Hippocampal formation (tissue), 2 donors: ENCODE data around the gene PCYT1A.
"Not testable (repeated sequence)": the region's sequence is repeated elsewhere in the genome, so short reads cannot be mapped to it uniquely, and the experiment has no call there.

Experiments
- DNase-seq, 2 donors: peaks; one replicate each; lab custom pipeline; 2025; lab: John Stamatoyannopoulos, UW

Gene PCYT1A

GRCh38 chr3:196287090-196287439 is 461 bp downstream of the PCYT1A start:
- DNase-seq: no peak

GRCh38 chr3:196284396-196284795 is 3.1 kb downstream of the PCYT1A start:
- no peak for DNase-seq

- DNase-seq: no peak
Observed at GRCh38 chr3:196281962-196282361, 5.6 kb downstream of the PCYT1A start.

GRCh38 chr3:196280689-196281440 is 6.7 kb downstream of the PCYT1A start:
- DNase-seq: no peak

- DNase-seq: no peak
Observed at GRCh38 chr3:196275126-196275525, 12.4 kb downstream of the PCYT1A start.

- no peak for DNase-seq
Observed at GRCh38 chr3:196274585-196274984, 12.9 kb downstream of the PCYT1A start.

GRCh38 chr3:196273655-196274054 is 13.9 kb downstream of the PCYT1A start:
- DNase-seq: no peak

GRCh38 chr3:196272826-196273225 is 14.7 kb downstream of the PCYT1A start:
- no peak for DNase-seq

GRCh38 chr3:196270499-196270898 is 17.0 kb downstream of the PCYT1A start:
- DNase-seq: no peak

- DNase-seq: no peak
Observed at GRCh38 chr3:196268284-196269163, 19.0 kb downstream of the PCYT1A start.

- no peak for DNase-seq
Observed at GRCh38 chr3:196263819-196264218, 23.7 kb downstream of the PCYT1A start.

GRCh38 chr3:196260784-196261183 is 26.7 kb downstream of the PCYT1A start:
- no peak for DNase-seq

- DNase-seq: no peak
Observed at GRCh38 chr3:196255776-196256175, 31.8 kb downstream of the PCYT1A start.

GRCh38 chr3:196254376-196255283 is 32.9 kb downstream of the PCYT1A start:
- DNase-seq: no peak

- DNase-seq: no peak
Observed at GRCh38 chr3:196251918-196252317, 35.6 kb downstream of the PCYT1A start.

- DNase-seq: no peak
Observed at GRCh38 chr3:196246612-196247308, 40.8 kb downstream of the PCYT1A start.

GRCh38 chr3:196244166-196244565 is 43.4 kb downstream of the PCYT1A start:
- DNase-seq: not testable (repeated sequence)

GRCh38 chr3:196241704-196242103 is 45.8 kb downstream of the PCYT1A start:
- no peak for DNase-seq

GRCh38 chr3:196240424-196240823 is 47.1 kb downstream of the PCYT1A start:
- no peak for DNase-seq

GRCh38 chr3:196238612-196239560 is 48.6 kb downstream of the PCYT1A start:
- no peak for DNase-seq
